ENCODE data around the gene LMO1.

LMO1 gene

GRCh38 chr11:8301622-8302021, 37.9 kb upstream of the LMO1 start:
- TF ChIP-seq, protein P1, sequence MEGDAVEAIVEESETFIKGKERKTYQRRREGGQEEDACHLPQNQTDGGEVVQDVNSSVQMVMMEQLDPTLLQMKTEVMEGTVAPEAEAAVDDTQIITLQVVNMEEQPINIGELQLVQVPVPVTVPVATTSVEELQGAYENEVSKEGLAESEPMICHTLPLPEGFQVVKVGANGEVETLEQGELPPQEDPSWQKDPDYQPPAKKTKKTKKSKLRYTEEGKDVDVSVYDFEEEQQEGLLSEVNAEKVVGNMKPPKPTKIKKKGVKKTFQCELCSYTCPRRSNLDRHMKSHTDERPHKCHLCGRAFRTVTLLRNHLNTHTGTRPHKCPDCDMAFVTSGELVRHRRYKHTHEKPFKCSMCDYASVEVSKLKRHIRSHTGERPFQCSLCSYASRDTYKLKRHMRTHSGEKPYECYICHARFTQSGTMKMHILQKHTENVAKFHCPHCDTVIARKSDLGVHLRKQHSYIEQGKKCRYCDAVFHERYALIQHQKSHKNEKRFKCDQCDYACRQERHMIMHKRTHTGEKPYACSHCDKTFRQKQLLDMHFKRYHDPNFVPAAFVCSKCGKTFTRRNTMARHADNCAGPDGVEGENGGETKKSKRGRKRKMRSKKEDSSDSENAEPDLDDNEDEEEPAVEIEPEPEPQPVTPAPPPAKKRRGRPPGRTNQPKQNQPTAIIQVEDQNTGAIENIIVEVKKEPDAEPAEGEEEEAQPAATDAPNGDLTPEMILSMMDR (conservative IDR thresholded peaks at IDR 0.05), result no peak
- no peak overlapping the region for H3K27ac ChIP-seq

- TF ChIP-seq, protein P1 (conservative IDR thresholded peaks at IDR 0.05), result no peak
- no peak overlapping the region for H3K27ac ChIP-seq
These were observed 35.4 kb upstream of the LMO1 start for GRCh38 chr11:8298801-8299786.

GRCh38 chr11:8297781-8298440, 34.2 kb upstream of the LMO1 start:
- TF ChIP-seq, protein P1 (conservative IDR thresholded peaks at IDR 0.05), result no peak
- no peak overlapping the region for H3K27ac ChIP-seq

GRCh38 chr11:8296872-8297271, 33.2 kb upstream of the LMO1 start:
- TF ChIP-seq, protein P1 (conservative IDR thresholded peaks at IDR 0.05), result no peak
- H3K27ac ChIP-seq, result no peak overlapping the region

GRCh38 chr11:8296038-8296649, 32.5 kb upstream of the LMO1 start:
- TF ChIP-seq, protein P1 (conservative IDR thresholded peaks at IDR 0.05), result no peak
- no peak overlapping the region for H3K27ac ChIP-seq

DNA sequence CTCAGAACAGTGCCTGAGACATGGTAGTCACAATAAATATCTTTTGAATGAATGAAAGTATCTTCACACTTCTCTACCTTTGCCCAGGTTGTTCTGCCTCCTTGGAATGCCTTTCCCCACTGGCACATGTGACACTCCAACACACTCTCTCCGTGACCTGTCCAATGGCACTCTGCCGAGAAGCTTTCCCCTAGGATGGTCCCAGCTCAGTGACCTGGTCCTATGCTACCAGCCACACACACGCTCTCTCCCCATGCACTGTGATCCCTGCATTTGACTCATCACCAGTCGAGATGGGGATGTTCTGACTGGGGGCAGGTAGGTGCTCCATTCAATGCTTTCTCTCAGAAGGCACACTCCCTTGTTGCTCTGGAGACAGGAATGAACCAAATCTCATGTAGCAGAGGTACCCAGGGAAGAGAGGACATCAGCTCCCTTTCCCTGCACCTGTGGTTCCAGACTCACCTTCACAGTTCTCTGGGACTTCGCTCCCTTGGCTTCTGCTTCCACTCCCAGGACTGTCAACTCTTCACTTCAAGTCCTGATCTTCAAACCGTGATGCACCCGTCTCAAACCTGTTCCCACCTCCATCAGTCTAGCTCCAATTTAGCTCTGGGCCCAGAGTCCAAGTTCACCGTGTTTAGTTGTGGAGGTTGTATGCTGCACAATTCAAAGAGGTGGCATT, 30.7 kb upstream of the LMO1 start:
- TF ChIP-seq, protein P1 (conservative IDR thresholded peaks at IDR 0.05), result no peak

More for the DNA sequence above, 30.7 kb upstream of the LMO1 start:
- no peak overlapping the region for H3K27ac ChIP-seq

Data from VCaP (cell line).